ENCODE measurements around the gene OAS3. TPM values are rescaled to one million over a fixed set of nuclear protein-coding genes. Genes with fewer than 3 reads are reported as not detected.

Gene OAS3
- polyA plus RNA-seq, 3 donors = 22.0 to 54.3 (median 41.9) TPM

- Histone ChIP-seq H3K9ac (ENCODE audit: insufficient read depth, low read length, poor library complexity, severe bottlenecking) (no peak overlapping the region), H2AFZ (ENCODE audit: insufficient read depth, low read depth, low read length, poor library complexity, severe bottlenecking) (no peak overlapping the region), H3K36me3 (replicated peaks in 1 of 2; ENCODE audit: control insufficient read depth in 1 of 2, insufficient read depth in 2 of 2, low read length in 2 of 2) (peaks cover 70 to 96% of the 10 kb centered on the region in 2 donors), H3K27me3 (ENCODE audit: control insufficient read depth in 2 of 2, insufficient read depth in 2 of 2, low read length in 2 of 2) (no peaks in the 10 kb centered on the region), H3K9me3 (replicated peaks in 1 of 2; ENCODE audit: control insufficient read depth in 1 of 2, insufficient read depth in 1 of 2, low read length in 2 of 2) (peaks cover 6 to 15% of the 10 kb centered on the region in 2 donors), H4K20me1 (ENCODE audit: insufficient read depth, low read length) (no peaks in the 10 kb centered on the region), H3K4me2 (replicated peaks; ENCODE audit: extremely low read depth, low read length, poor library complexity, severe bottlenecking) (no peak overlapping the region), H3K4me1 (ENCODE audit: control insufficient read depth in 1 of 2, insufficient read depth in 2 of 2, low read length in 2 of 2) (no peaks in the 10 kb centered on the region), H3K79me2 (ENCODE audit: insufficient read depth, low read length) (no peaks in the 10 kb centered on the region), H3K4me3 (replicated peaks in 1 of 3; ENCODE audit: low read depth in 2 of 3, low read length in 3 of 3) (no peak overlapping the region), H3K27ac (ENCODE audit: low read depth in 1 of 2, low read length in 2 of 2) (no peak overlapping the region)
- H3K4me3 Mint-ChIP-seq = no peak overlapping the region
- DNase-seq = peak in 1 of 3 donors; percentile 0
- H3K36me3 Mint-ChIP-seq = peaks cover 90 to 97% of the 10 kb centered on the region in 2 donors
- WGBS (ENCODE audit: insufficient coverage) = 96% methylated on average over 5 of the region's 7 CpGs
- no peak overlapping the region for H3K27ac Mint-ChIP-seq
- intact Hi-C loops (cut with micrococcal nuclease) = no loop called here
- no peaks in the 10 kb centered on the region for H3K4me1 Mint-ChIP-seq
- no peak for TF ChIP-seq CTCF (IDR thresholded peaks at IDR 0.05)
- H3K27me3 Mint-ChIP-seq (ENCODE audit: low read depth in 3 of 3) = no peaks in the 10 kb centered on the region
- H3K9me3 Mint-ChIP-seq = peaks cover 6 to 26% (median 14%) of the 10 kb centered on the region in 7 donors
Observed at GRCh38 chr12:112962561-112962960, 24.3 kb downstream of the OAS3 start.

GRCh38 chr12:112963227-112963861 is 25.1 kb downstream of the OAS3 start:
- H3K36me3 ChIP-seq (replicated peaks in 1 of 2; ENCODE audit: control insufficient read depth in 1 of 2, insufficient read depth in 2 of 2, low read length in 2 of 2) = peaks cover 77 to 100% of the 10 kb centered on the region in 2 donors
- no peaks in the 10 kb centered on the region for H3K27me3 Mint-ChIP-seq (ENCODE audit: low read depth in 3 of 3)

More at GRCh38 chr12:112963227-112963861, 25.1 kb downstream of the OAS3 start:
- H3K4me2 ChIP-seq (replicated peaks; ENCODE audit: extremely low read depth, low read length, poor library complexity, severe bottlenecking) = no peak overlapping the region
- TF ChIP-seq CTCF (IDR thresholded peaks at IDR 0.05) = no peak
- H4K20me1 ChIP-seq (ENCODE audit: insufficient read depth, low read length) = no peaks in the 10 kb centered on the region
- peaks cover 89 to 98% of the 10 kb centered on the region in 2 donors for H3K36me3 Mint-ChIP-seq
- no peak overlapping the region for H3K4me3 ChIP-seq (replicated peaks in 1 of 3; ENCODE audit: low read depth in 2 of 3, low read length in 3 of 3)
- no peaks in the 10 kb centered on the region for H3K27me3 ChIP-seq (ENCODE audit: control insufficient read depth in 2 of 2, insufficient read depth in 2 of 2, low read length in 2 of 2)
- intact Hi-C loops (cut with micrococcal nuclease) = no loop called here
- DNase-seq = no peak
- peaks cover 6 to 15% of the 10 kb centered on the region in 2 donors for H3K9me3 ChIP-seq (replicated peaks in 1 of 2; ENCODE audit: control insufficient read depth in 1 of 2, insufficient read depth in 1 of 2, low read length in 2 of 2)
- H2AFZ ChIP-seq (ENCODE audit: insufficient read depth, low read depth, low read length, poor library complexity, severe bottlenecking) = no peak overlapping the region
- H3K9ac ChIP-seq (ENCODE audit: insufficient read depth, low read length, poor library complexity, severe bottlenecking) = no peak overlapping the region
- H3K27ac Mint-ChIP-seq = no peak overlapping the region
- H3K9me3 Mint-ChIP-seq = peaks cover 2 to 22% (median 11%) of the 10 kb centered on the region in 7 donors
- no peaks in the 10 kb centered on the region for H3K79me2 ChIP-seq (ENCODE audit: insufficient read depth, low read length)
- no peak overlapping the region for H3K27ac ChIP-seq (ENCODE audit: low read depth in 1 of 2, low read length in 2 of 2)
- 95% methylated on average over 14 of the region's 14 CpGs for WGBS (ENCODE audit: insufficient coverage)
- no peaks in the 10 kb centered on the region for H3K4me1 Mint-ChIP-seq
- H3K4me3 Mint-ChIP-seq = no peak overlapping the region
- no peaks in the 10 kb centered on the region for H3K4me1 ChIP-seq (ENCODE audit: control insufficient read depth in 1 of 2, insufficient read depth in 2 of 2, low read length in 2 of 2)
